H9 (cell line): ENCODE measurements around the gene VAV3. TPM values are rescaled to one million over a fixed set of nuclear protein-coding genes. Genes with fewer than 3 reads are reported as not detected.

Source experiments
- DNase-seq: peaks from one replicate; pipeline ENCODE4 v3.0.0-alpha.2; 2017
- H2AFZ ChIP-seq: one replicate; pipeline ENCODE4 v1.6.1; 2013; ENCODE audit warnings: mild to moderate bottlenecking, low read length, control low read depth, moderate library complexity
- H2AK5ac ChIP-seq: 2 replicates; pipeline ENCODE4 v1.6.1; 2013; ENCODE audit warnings: low read length, control low read depth, mixed read lengths; ENCODE audit not compliant: insufficient read length
- H2BK120ac ChIP-seq: one replicate; pipeline ENCODE4 v1.6.1; 2013; ENCODE audit warnings: low read depth, mild to moderate bottlenecking, low read length, control low read depth, inconsistent platforms; ENCODE audit not compliant: poor library complexity, severe bottlenecking
- H2BK12ac ChIP-seq: 2 replicates; pipeline ENCODE4 v1.6.1; 2013; ENCODE audit warnings: low read length, control low read depth, mixed read lengths, low read depth; ENCODE audit not compliant: insufficient read length
- H2BK15ac ChIP-seq: 2 replicates; pipeline ENCODE4 v1.6.1; 2013; ENCODE audit warnings: low read depth, low read length, control low read depth
- H2BK20ac ChIP-seq: one replicate; pipeline ENCODE4 v1.6.1; 2013; ENCODE audit warnings: low read depth, mild to moderate bottlenecking, low read length, control low read depth, inconsistent platforms; ENCODE audit not compliant: poor library complexity, severe bottlenecking
- H2BK5ac ChIP-seq: 2 replicates; pipeline ENCODE4 v1.6.1; 2013; ENCODE audit warnings: low read length, control low read depth, mixed read lengths; ENCODE audit not compliant: insufficient read length
- H3K14ac ChIP-seq: 2 replicates; pipeline ENCODE4 v1.6.1; 2013; ENCODE audit warnings: low read length, control low read depth; ENCODE audit not compliant: insufficient read depth
- H3K18ac ChIP-seq: 2 replicates; pipeline ENCODE4 v1.6.1; 2013; ENCODE audit warnings: low read depth, mild to moderate bottlenecking, mixed read lengths, low read length, control low read depth; ENCODE audit not compliant: insufficient read length
- H3K23ac ChIP-seq: 2 replicates; pipeline ENCODE4 v1.6.1; 2013; ENCODE audit warnings: low read length, control low read depth, mixed read lengths, low read depth; ENCODE audit not compliant: insufficient read length
- H3K23me2 ChIP-seq: 2 replicates; pipeline ENCODE4 v1.6.1; 2013; ENCODE audit warnings: low read depth, mild to moderate bottlenecking, mixed read lengths, low read length, control low read depth; ENCODE audit not compliant: insufficient read length, poor library complexity, severe bottlenecking
- H3K27ac ChIP-seq: 2 replicates; pipeline ENCODE4 v1.5.1; 2013; ENCODE audit warnings: low read length, control low read depth, mixed read lengths, low read depth; ENCODE audit not compliant: insufficient read length
- H3K27me3 ChIP-seq: 2 replicates; pipeline ENCODE4 v1.6.1; 2013; ENCODE audit warnings: low read length, control low read depth, inconsistent platforms; ENCODE audit not compliant: insufficient read depth
- H3K4ac ChIP-seq: 2 replicates; pipeline ENCODE4 v1.6.1; 2013; ENCODE audit warnings: low read depth, mild to moderate bottlenecking, control low read depth, inconsistent platforms, low read length, moderate library complexity
- H3K4me1 ChIP-seq: 2 replicates; pipeline ENCODE4 v1.6.1; 2013; ENCODE audit warnings: low read length, control low read depth, inconsistent platforms; ENCODE audit not compliant: insufficient read depth
- H3K4me2 ChIP-seq: 2 replicates; pipeline ENCODE4 v1.6.1; 2013; ENCODE audit warnings: low read length, control low read depth, mixed read lengths; ENCODE audit not compliant: insufficient read length, insufficient read depth
- H3K56ac ChIP-seq: 2 replicates; pipeline ENCODE4 v1.6.1; 2013; ENCODE audit warnings: low read depth, mild to moderate bottlenecking, mixed read lengths, low read length, control low read depth; ENCODE audit not compliant: insufficient read length
- H3K79me1 ChIP-seq: 2 replicates; pipeline ENCODE4 v1.6.1; 2013; ENCODE audit warnings: low read depth, mild to moderate bottlenecking, moderate library complexity, low read length, control low read depth, inconsistent platforms; ENCODE audit not compliant: insufficient read depth, poor library complexity, severe bottlenecking
- H3K79me2 ChIP-seq: 2 replicates; pipeline ENCODE4 v1.6.1; 2013; ENCODE audit warnings: low read length, control low read depth, inconsistent platforms; ENCODE audit not compliant: insufficient read depth
- H3K9ac ChIP-seq: 2 replicates; pipeline ENCODE4 v1.6.1; 2013; ENCODE audit warnings: low read length, control low read depth, mixed read lengths; ENCODE audit not compliant: insufficient read length; ENCODE audit errors: extremely low read depth
- H3K9me3 ChIP-seq: one replicate; pipeline ENCODE4 v1.6.1; 2013; ENCODE audit warnings: low read depth, low read length, inconsistent platforms; ENCODE audit not compliant: control insufficient read depth
- H3T11ph ChIP-seq: one replicate; pipeline ENCODE4 v1.6.1; 2013; ENCODE audit warnings: mild to moderate bottlenecking, low read length, control low read depth, inconsistent platforms
- H4K20me1 ChIP-seq: one replicate; pipeline ENCODE4 v1.6.1; 2013; ENCODE audit not compliant: control insufficient read depth, insufficient read length, insufficient read depth
- H4K5ac ChIP-seq: 2 replicates; pipeline ENCODE4 v1.6.1; 2013; ENCODE audit warnings: low read depth, mild to moderate bottlenecking, mixed read lengths, low read length, control low read depth; ENCODE audit not compliant: insufficient read length
- H4K8ac ChIP-seq: replicated peaks from 2 replicates; pipeline ENCODE4 v1.6.1; 2013; ENCODE audit warnings: low read length, control low read depth, mixed read lengths, low read depth; ENCODE audit not compliant: insufficient read length
- H4K91ac ChIP-seq: 2 replicates; pipeline ENCODE4 v1.6.1; 2013; ENCODE audit warnings: low read depth, mild to moderate bottlenecking, moderate library complexity, mixed read lengths, low read length, control low read depth; ENCODE audit not compliant: insufficient read length
- H3K27ac Mint-ChIP-seq, 3 experiments: 2 replicates in 2 of 3; 3 replicates in 1 of 3; pipeline ENCODE4 v1.8.0; 2020 to 2021; ENCODE audit warnings: mixed read lengths in 3 of 3, mild to moderate bottlenecking in 1 of 3, moderate library complexity in 1 of 3
- H3K27me3 Mint-ChIP-seq: 2 replicates; pipeline ENCODE4 v1.8.0; 2021; ENCODE audit warnings: low read depth, mild to moderate bottlenecking, moderate library complexity, mixed read lengths
- H3K36me3 Mint-ChIP-seq, 3 experiments: 2 replicates in 2 of 3; 3 replicates in 1 of 3; pipeline ENCODE4 v1.8.0; 2020 to 2021; ENCODE audit warnings: low read depth in 3 of 3, mixed read lengths in 3 of 3; ENCODE audit not compliant: insufficient read depth in 1 of 3
- H3K4me1 Mint-ChIP-seq, 2 experiments: 2 replicates each; pipeline ENCODE4 v1.8.0; 2020; ENCODE audit warnings: mixed read lengths in 2 of 2
- H3K4me3 Mint-ChIP-seq, 2 experiments: 2 replicates in 1 of 2; 3 replicates in 1 of 2; pipeline ENCODE4 v1.8.0; 2020 to 2021; ENCODE audit warnings: mild to moderate bottlenecking in 2 of 2, mixed read lengths in 2 of 2, moderate library complexity in 1 of 2
- H3K9me3 Mint-ChIP-seq, 2 experiments: 2 replicates in 1 of 2; 3 replicates in 1 of 2; pipeline ENCODE4 v1.8.0; 2020; ENCODE audit warnings: mild to moderate bottlenecking in 2 of 2, mixed read lengths in 2 of 2, moderate library complexity in 1 of 2
- WGBS: extraction: QIAGEN DNeasy Blood & Tissue Kit; methylation state at CpG from one replicate; pipeline ENCODE4 v1.1.7; 2013; ENCODE audit warnings: missing lambda C conversion rate, low lambda C conversion rate, mixed read lengths; ENCODE audit not compliant: insufficient read length; ENCODE audit errors: extremely low coverage; 5-methylcytosine and 5-hydroxymethylcytosine counted together
- total RNA-seq: library from RNA; stranded (reverse); gene quantifications from 2 replicates; pipeline ENCODE4 v1.2.1, GENCODE V29; 2021
- TF ChIP-seq, protein P1 (sequence below): fragments of 200-600 bp; sonication (generic); conservative IDR thresholded peaks from 3 replicates; pipeline ENCODE4 v1.8.0; 2021; ENCODE audit warnings: antibody characterized with exemption, mild to moderate bottlenecking

Gene VAV3
- total RNA-seq, 1 experiment from 2014 or later: 5.1 TPM

DNA sequence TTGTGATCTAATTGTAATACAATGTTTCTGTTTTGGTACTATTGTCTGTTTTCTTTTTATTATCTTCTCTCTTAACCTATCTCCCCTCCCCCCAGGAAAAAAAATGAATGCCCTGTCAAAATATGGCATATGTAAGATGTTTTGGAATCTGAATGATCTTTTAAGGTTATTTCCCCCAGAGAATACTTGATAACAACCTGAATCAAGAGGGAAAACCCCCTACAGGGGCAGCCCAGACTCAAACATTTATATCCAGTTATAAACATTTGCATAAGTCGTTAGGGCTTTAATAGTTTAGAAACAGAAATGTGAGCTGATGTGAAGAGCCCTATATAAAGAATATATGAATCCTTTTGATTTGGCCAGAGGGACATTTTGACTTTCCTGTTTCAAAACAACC is 169.5 kb downstream of the VAV3 start:
- no peak overlapping the region for H3K27ac ChIP-seq
- H3K23me2 ChIP-seq: no peaks in the 10 kb centered on the region
- TF ChIP-seq, protein P1, sequence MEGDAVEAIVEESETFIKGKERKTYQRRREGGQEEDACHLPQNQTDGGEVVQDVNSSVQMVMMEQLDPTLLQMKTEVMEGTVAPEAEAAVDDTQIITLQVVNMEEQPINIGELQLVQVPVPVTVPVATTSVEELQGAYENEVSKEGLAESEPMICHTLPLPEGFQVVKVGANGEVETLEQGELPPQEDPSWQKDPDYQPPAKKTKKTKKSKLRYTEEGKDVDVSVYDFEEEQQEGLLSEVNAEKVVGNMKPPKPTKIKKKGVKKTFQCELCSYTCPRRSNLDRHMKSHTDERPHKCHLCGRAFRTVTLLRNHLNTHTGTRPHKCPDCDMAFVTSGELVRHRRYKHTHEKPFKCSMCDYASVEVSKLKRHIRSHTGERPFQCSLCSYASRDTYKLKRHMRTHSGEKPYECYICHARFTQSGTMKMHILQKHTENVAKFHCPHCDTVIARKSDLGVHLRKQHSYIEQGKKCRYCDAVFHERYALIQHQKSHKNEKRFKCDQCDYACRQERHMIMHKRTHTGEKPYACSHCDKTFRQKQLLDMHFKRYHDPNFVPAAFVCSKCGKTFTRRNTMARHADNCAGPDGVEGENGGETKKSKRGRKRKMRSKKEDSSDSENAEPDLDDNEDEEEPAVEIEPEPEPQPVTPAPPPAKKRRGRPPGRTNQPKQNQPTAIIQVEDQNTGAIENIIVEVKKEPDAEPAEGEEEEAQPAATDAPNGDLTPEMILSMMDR: no peak

More for the DNA sequence above, 169.5 kb downstream of the VAV3 start:
- Mint-ChIP-seq H3K9me3 (no peaks in the 10 kb centered on the region; a peak in 1 of 5 replicates), H3K36me3 (no peaks in the 10 kb centered on the region; a peak in 1 of 7 replicates), H3K4me3 (no peak overlapping the region), H3K27me3 (no peaks in the 10 kb centered on the region), H3K27ac (no peak overlapping the region), H3K4me1 (peaks cover 26 to 27% of the 10 kb centered on the region in 2 experiments)
- Histone ChIP-seq H3K4me2 (no peak overlapping the region), H4K5ac (no peak overlapping the region), H3T11ph (no peak overlapping the region), H2AFZ (no peak overlapping the region), H4K20me1 (no peaks in the 10 kb centered on the region), H2BK20ac (no peak overlapping the region), H2AK5ac (no peak overlapping the region), H2BK12ac (no peak overlapping the region), H3K4me1 (no peaks in the 10 kb centered on the region), H3K18ac (no peak overlapping the region), H3K56ac (no peak overlapping the region), H3K14ac (no peak overlapping the region), H3K9ac (no peak overlapping the region), H2BK15ac (no peak overlapping the region), H3K79me1 (no peaks in the 10 kb centered on the region), H4K8ac (no peak overlapping the region), H3K79me2 (no peaks in the 10 kb centered on the region), H3K27me3 (no peaks in the 10 kb centered on the region), H3K9me3 (no peaks in the 10 kb centered on the region), H4K91ac (no peak overlapping the region), H3K4ac (no peak overlapping the region), H3K23ac (no peak overlapping the region), H2BK5ac (no peak overlapping the region), H2BK120ac (no peak overlapping the region)
- no CpG with 5 or more reads among the region's 1 CpG for WGBS
- no peak for DNase-seq
